GM20431 (cell line): ENCODE measurements around the gene AK9.
"Not testable (repeated sequence)": the region's sequence is repeated elsewhere in the genome, so short reads cannot be mapped to it uniquely, and the experiment has no call there.

Source experiments
- in situ Hi-C: fragments of 300-500 bp; cut with MseI, MboI; formaldehyde crosslinking; loops from one replicate; pipeline ENCODE4 v1.15.0; 2020; ENCODE audit warnings: low sequenced_read_pairs; ENCODE audit not compliant: unreplicated experiment

The AK9 gene

GRCh38 chr6:109701774-109702173, 10.8 kb upstream of the AK9 start:
- in situ Hi-C loops: loop anchor here (5.0 to 25.0 kb wide), 2 partner anchors 341 to 686 kb away; no protein-coding TSS in a partner anchor

DNA sequence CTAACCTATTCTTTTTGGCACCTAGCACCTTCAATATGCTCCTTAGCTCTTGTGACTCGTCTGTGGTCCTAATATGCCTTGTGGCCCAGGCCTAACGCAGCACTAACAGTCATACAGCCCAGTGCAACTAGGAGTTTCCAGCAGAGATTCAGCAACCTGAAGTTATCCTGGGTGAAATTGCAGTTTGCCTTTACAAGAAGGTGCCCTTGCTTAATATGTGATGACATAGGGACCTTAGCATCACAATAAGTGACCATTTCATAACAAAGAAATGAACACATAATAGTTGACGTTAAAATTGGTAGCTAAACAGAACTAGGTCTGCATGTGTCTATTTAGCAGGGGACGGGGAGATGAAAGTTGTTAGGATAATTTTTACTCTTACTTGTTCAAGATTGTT, 10.2 kb upstream of the AK9 start:
- in situ Hi-C loops: loop anchor here (5.0 to 25.0 kb wide), 2 partner anchors 341 to 686 kb away; no protein-coding TSS in a partner anchor

GRCh38 chr6:109696355-109696754, 5.4 kb upstream of the AK9 start:
- in situ Hi-C loops: no loop called here

DNA sequence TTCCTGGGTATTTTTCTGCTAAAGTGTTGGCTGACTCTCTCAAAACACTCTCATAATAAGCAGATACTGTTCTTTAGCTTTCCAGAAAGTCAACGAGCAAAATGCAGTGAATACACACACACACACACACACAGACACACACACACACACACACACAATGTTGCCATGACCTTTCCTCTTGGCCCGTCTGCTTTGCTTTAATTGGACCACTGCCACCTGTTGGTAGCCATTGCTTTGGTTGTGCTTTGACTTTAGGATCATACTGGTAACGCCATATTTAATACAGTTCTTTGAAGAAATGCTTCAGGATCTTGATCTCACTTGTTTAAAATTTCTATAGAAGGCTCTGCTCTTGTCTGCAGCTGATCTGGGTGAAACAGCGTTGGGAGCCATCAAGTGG, 4.5 kb upstream of the AK9 start:
- in situ Hi-C loops: no loop called here

GRCh38 chr6:109693111-109693510, 2.1 kb upstream of the AK9 start:
- in situ Hi-C loops: no loop called here

DNA sequence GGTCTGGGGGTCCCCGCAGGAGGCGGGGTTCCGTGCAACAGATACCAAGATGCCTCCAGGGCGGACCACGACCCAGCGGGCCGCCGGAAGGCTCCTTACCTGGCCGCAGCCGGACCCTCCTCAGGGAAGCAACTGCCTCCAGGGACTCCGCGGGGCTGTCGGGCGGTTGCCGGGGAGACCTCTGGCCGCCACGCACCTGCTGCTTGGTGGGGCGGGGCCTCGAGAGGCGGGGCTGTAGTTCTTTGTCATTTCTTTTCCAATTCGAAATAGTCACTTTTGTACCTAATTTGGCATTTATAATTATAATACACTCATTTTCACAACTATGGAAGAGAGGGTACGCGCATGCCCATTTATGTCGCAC, 647 bp downstream of the AK9 start:
- in situ Hi-C loops: no loop called here

GRCh38 chr6:109687271-109687761, 3.7 kb downstream of the AK9 start:
- in situ Hi-C loops: no loop called here

DNA sequence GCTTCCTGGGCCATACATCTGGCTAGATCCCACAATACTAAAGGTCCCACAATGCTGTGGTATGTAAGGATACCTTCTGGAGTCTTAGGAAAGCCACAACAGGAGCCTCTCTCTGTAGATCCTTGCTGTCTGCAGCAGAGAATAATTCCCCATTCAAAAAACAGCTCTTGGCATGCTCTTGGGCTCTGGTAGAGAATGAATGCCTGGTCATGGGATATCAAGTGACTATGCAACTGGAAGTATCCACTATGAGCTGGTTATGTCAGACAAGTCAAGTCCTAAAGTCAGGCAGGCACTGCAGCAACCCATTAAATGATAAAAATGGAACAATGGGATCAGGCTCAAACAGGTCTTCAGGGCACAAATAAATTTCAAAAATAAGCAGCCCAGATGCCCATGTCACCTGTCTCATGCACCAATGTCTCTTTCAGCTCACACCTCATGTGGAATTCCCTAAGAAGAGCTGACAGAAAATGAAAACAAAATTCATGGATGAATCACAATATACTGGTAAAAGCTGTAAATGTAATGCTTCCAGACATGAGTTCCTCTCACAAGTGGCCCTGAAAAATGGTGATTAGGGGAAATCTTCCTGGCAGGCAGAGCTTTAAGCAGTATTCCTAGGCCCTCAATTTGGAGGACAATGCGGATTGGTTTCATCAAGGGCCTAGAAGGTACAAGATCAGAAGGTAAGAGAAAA, 4.3 kb downstream of the AK9 start:
- in situ Hi-C loops: no loop called here

- in situ Hi-C loops: not testable (repeated sequence)
Observed at GRCh38 chr6:109678661-109679505, 12.1 kb downstream of the AK9 start.

DNA sequence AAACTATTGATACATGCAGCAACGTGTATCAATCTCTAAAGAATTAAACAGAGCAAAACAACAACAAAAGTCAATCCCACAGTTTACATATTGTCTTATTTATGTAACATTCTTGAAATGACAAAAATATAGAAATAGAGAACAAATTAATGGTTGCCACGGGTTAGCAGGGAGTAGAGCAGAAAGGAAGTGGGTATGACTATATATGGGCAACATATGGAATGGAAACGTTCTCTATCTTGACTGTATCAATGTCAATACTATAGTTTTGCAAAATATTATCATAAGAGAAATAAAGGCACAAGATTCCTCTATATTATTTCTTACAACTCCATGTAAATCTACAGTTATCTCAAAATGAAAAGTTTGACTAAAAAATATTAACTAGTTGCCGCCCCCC, 12.8 kb downstream of the AK9 start:
- in situ Hi-C loops: no loop called here

GRCh38 chr6:109676724-109677123, 14.3 kb downstream of the AK9 start:
- in situ Hi-C loops: no loop called here

- in situ Hi-C loops: no loop called here
Observed at GRCh38 chr6:109672839-109673238, 18.2 kb downstream of the AK9 start.

DNA sequence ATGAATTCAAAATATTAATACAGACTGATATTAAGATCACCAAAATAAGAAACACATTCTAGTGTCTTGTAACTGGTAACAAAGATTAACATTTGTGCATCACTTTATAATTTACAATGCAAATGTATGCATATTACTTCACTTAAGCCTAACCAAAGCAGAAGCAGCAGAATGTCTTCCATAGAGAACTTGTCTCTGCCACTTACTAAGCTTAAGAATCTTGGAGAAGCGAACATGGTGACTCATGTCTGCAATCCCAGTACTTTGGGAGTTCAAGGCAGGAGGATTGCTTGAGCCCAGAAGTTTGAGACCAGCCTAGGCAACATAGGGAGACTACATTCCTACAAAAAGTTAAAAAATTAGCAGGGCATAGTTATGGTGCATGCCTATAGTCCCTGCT, 18.8 kb downstream of the AK9 start:
- in situ Hi-C loops: no loop called here

- in situ Hi-C loops: no loop called here
Observed at GRCh38 chr6:109671733-109672132, 19.3 kb downstream of the AK9 start.

DNA sequence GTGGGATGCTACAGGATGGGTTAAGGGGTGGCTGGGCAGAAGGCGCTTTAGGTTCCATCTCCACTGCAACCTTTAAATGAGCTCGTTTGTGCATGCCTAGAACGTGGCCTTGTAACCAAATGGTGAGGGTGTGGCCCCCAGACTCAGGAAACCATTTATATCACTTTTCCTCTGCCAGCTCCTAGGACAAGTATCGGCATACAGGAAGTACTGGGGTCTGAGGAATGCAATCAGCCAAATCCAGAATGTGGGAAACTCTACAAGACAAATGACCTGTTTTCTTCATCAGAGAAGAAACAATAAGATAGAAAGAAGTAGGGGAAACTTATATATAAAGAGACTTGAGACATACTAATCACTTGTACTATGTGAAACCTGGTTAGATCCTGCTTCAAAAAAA, 21.2 kb downstream of the AK9 start:
- in situ Hi-C loops: no loop called here

DNA sequence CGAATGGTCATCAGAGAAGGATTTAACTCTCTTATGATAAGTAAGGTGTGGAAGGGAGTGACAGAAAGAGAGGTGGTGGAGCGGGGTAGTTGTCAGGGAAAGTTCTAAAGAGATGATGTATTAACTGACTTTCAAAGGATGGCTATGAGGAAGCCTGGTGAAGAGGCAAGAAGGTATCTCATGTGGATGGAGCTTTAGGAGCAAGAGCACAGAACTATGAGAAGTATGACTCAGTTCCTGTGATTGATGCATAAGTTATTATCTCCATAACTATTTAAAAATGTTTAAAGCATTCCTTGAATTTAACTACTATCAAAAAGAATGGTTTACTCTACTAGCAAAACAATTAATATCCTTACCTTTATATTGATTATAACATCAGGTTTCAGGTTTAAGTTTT, 28.8 kb downstream of the AK9 start:
- in situ Hi-C loops: no loop called here

DNA sequence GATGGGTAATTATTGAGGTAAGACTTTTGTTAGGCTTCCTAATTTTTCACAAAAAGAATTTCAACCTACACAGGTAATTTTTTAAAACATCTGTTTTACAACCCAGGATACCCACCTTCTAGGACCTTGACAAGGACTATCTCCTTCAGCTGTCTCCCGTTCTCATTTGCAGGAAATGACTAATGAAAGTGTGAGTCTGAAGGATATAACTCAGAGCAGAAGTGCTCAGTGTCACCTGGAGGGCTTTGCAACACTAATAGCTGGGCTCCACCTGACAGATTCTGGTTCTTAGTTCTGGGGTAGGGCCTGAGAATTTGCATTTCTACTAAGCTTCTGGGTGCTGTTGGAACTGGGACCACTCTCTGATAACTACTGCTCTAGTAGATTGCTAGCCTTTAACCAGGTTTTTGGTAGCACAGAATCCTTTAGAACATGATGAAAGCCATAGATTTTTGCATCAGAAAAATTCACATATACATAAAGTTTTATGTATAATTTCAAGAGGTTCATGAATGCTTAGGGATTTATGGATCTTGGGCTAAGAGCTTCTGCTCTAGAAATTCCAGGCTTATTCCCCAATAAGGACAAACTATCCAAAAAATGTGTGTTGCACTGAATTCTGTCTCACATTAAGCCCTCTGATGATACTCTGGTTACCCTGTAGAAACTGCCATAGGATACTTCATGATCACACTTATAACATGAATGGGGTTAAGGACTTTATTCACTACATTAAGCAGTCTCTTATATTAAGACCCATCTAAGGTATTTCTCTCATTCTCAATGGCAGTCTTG, 30.3 kb downstream of the AK9 start:
- in situ Hi-C loops: no loop called here

- in situ Hi-C loops: no loop called here
Observed at GRCh38 chr6:109655761-109656262, 35.2 kb downstream of the AK9 start.

DNA sequence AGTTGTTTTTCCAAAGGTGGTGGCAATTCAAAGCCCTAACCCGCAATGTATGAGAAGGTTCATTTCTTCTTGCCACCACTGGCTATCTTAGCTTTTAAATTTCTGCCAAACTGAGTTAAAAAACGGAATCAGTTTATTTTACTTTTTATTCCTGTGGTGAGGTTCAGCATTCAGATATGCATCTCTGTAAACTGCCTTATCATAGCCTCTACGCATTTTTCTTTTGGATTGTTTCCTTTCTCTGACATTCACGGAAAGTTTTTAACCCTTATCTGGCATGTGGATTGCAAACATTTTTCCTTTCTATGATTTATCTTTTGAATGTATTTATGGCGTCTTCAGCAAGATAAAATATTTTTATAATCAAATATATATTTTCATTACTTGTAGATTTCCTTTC, 37.7 kb downstream of the AK9 start:
- in situ Hi-C loops: no loop called here

DNA sequence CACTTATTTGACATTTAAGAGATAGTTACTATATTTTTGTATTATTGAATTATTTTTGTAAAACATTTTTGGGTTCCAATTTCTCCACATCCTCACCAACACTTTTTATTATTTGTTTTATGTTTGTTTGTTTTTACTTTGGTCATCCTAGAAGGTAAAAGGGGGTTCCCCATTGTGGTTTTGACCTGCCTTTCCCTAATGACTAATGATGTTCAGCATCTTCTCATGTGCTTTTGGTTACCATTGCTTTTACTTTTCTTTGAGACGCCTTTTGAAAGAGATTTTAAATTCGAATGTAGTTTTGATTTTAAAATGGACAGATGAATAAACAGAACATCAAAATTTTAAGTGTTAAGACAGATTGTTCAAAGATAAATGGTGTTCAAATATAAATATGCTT, 46.9 kb downstream of the AK9 start:
- in situ Hi-C loops: no loop called here
